HEK293 (cell line): ENCODE data around the gene EIF5A.

ENCODE experiments used
- CTCF ChIA-PET: fragments of 350-600 bp; formaldehyde crosslinking; extraction: SDS; loops from one replicate; lab custom pipeline; 2021; ENCODE audit warnings: antibody characterized with exemption; lab: Yijun Ruan, JAX
- POLR2A ChIA-PET: fragments of 300-600 bp; formaldehyde crosslinking; extraction: SDS; loops from one replicate; lab custom pipeline; 2020; ENCODE audit warnings: antibody characterized with exemption, inconsistent platforms; lab: Yijun Ruan, JAX
- H3K27ac ChIP-seq: fragments of 200-500 bp; sonication (Bioruptor generic); 2 replicates; pipeline ENCODE4 v1.5.1; 2014; ENCODE audit warnings: low read depth, low read length, control low read depth, inconsistent platforms; ENCODE audit errors: extremely low read depth
- H3K36me3 ChIP-seq, 2 experiments: fragments of 200-500 bp in 1 of 2; sonication (Bioruptor generic) in 1 of 2; 1 replicate in 1 of 2; 2 replicates in 1 of 2; pipeline ENCODE4 v1.5.1; 2014 to 2017; ENCODE audit warnings: inconsistent platforms in 2 of 2, low read length in 2 of 2; ENCODE audit not compliant: control insufficient read depth in 2 of 2, insufficient read depth in 1 of 2
- H3K4me1 ChIP-seq: fragments of 200-500 bp; sonication (Bioruptor generic); 2 replicates; pipeline ENCODE4 v1.5.1; 2014; ENCODE audit warnings: mild to moderate bottlenecking, low read length, inconsistent platforms; ENCODE audit not compliant: control insufficient read depth, insufficient read depth
- H3K4me3 ChIP-seq: 2 replicates; pipeline ENCODE4 v1.5.1; 2011; ENCODE audit warnings: low read depth, mild to moderate bottlenecking, control low read depth, low read length, moderate library complexity
- H3K9me3 ChIP-seq: fragments of 200-500 bp; sonication (Bioruptor generic); 2 replicates; pipeline ENCODE4 v1.5.1; 2014; ENCODE audit warnings: low read depth, low read length, inconsistent platforms; ENCODE audit not compliant: control insufficient read depth, insufficient read depth
- ATF2 ChIP-seq: fragments of 450-650 bp; formaldehyde crosslinking; IDR thresholded peaks from 2 replicates; pipeline ENCODE4 v1.5.1; 2016; ENCODE audit warnings: missing biosample characterization, missing genetic modification characterization, low read depth
- EGR2 ChIP-seq: fragments of 450-650 bp; formaldehyde crosslinking; IDR thresholded peaks from 2 replicates; pipeline ENCODE4 v1.5.1; 2016; ENCODE audit warnings: low read depth, missing biosample characterization, missing genetic modification characterization
- GLIS2 ChIP-seq: fragments of 450-650 bp; formaldehyde crosslinking; IDR thresholded peaks from 2 replicates; pipeline ENCODE4 v1.5.1; 2016; ENCODE audit warnings: missing biosample characterization, missing genetic modification characterization
- PBX3 ChIP-seq: sonication (generic); formaldehyde crosslinking; IDR thresholded peaks from 2 replicates; pipeline ENCODE4 v1.8.1; 2022; ENCODE audit warnings: mild to moderate bottlenecking, moderate library complexity, missing genetic modification reagents
- ZBTB11 ChIP-seq: fragments of 450-650 bp; formaldehyde crosslinking; conservative IDR thresholded peaks from 2 replicates; pipeline ENCODE4 v1.5.1; 2016; ENCODE audit warnings: low read depth, missing biosample characterization, missing genetic modification characterization
- ZBTB26 ChIP-seq: fragments of 450-650 bp; formaldehyde crosslinking; optimal IDR thresholded peaks from 2 replicates; pipeline ENCODE3; 2016; ENCODE audit warnings: missing biosample characterization, mild to moderate bottlenecking, missing genetic modification characterization
- ZFHX2 ChIP-seq: fragments of 450-650 bp; formaldehyde crosslinking; conservative IDR thresholded peaks from 2 replicates; pipeline ENCODE4 v1.5.1; 2016; ENCODE audit warnings: missing biosample characterization, missing genetic modification characterization
- ZFP69B ChIP-seq: fragments of 450-650 bp; formaldehyde crosslinking; IDR thresholded peaks from 2 replicates; pipeline ENCODE4 v1.5.1; 2016; ENCODE audit warnings: missing biosample characterization, missing genetic modification characterization
- ZNF223 ChIP-seq: fragments of 450-650 bp; formaldehyde crosslinking; IDR thresholded peaks from 2 replicates; pipeline ENCODE4 v1.5.1; 2016; ENCODE audit warnings: missing biosample characterization, missing genetic modification characterization
- ZNF266 ChIP-seq: fragments of 450-650 bp; formaldehyde crosslinking; IDR thresholded peaks from 2 replicates; pipeline ENCODE4 v1.5.1; 2016; ENCODE audit warnings: missing biosample characterization, missing genetic modification characterization, low read depth
- ZNF302 ChIP-seq: fragments of 450-650 bp; formaldehyde crosslinking; IDR thresholded peaks from 2 replicates; pipeline ENCODE4 v1.5.1; 2016; ENCODE audit warnings: missing biosample characterization, missing genetic modification characterization, low read depth
- ZNF335 ChIP-seq: fragments of 450-650 bp; formaldehyde crosslinking; conservative IDR thresholded peaks from 2 replicates; pipeline ENCODE4 v1.5.1; 2016; ENCODE audit warnings: missing biosample characterization, missing genetic modification characterization
- ZNF473 ChIP-seq: fragments of 450-650 bp; formaldehyde crosslinking; IDR thresholded peaks from 2 replicates; pipeline ENCODE4 v1.5.1; 2017; ENCODE audit warnings: missing biosample characterization, missing genetic modification characterization
- ZNF624 ChIP-seq: fragments of 450-650 bp; formaldehyde crosslinking; IDR thresholded peaks from 2 replicates; pipeline ENCODE4 v1.5.1; 2017; ENCODE audit warnings: missing biosample characterization, missing genetic modification characterization
- ZNF677 ChIP-seq: fragments of 450-650 bp; IDR thresholded peaks from 2 replicates; pipeline ENCODE4 v1.5.0; 2018; ENCODE audit warnings: missing biosample characterization, mild to moderate bottlenecking, missing genetic modification characterization, moderate library complexity
- ZNF692 ChIP-seq: fragments of 450-650 bp; formaldehyde crosslinking; IDR thresholded peaks from 2 replicates; pipeline ENCODE4 v1.5.1; 2016; ENCODE audit warnings: missing biosample characterization, missing genetic modification characterization
- ZNF776 ChIP-seq: fragments of 450-650 bp; formaldehyde crosslinking; IDR thresholded peaks from 2 replicates; pipeline ENCODE4 v1.5.0; 2017; ENCODE audit warnings: missing biosample characterization, missing genetic modification characterization, borderline replicate concordance

EIF5A gene

GRCh38 chr17:7327056-7327455, 19.6 kb downstream of the EIF5A start:
- TF ChIP-seq ZNF473 (tag by site-specific recombination) (no peak), ZNF776 (tag by site-specific recombination) (no peak), ZNF223 (tag by site-specific recombination) (no peak)
- Histone ChIP-seq H3K36me3 (peaks cover 22 to 53% of the 10 kb centered on the region in 2 experiments), H3K27ac (no peak overlapping the region), H3K4me3 (no peak overlapping the region), H3K9me3 (no peaks in the 10 kb centered on the region), H3K4me1 (peaks cover 9% of the 10 kb centered on the region)
- ChIA-PET CTCF (interaction anchor here (0.7 to 5.2 kb wide), 7 partner anchors 10 to 234 kb away, joined by 3 to 50 read pairs (median 6); partner anchors contain the start of genes POLR2A and SENP3), POLR2A (interaction anchor here (0.8 to 0.9 kb wide), 2 partner anchors 177 to 252 kb away, joined by 3 to 4 read pairs; no protein-coding TSS in a partner anchor)

GRCh38 chr17:7327501-7327900, 20.1 kb downstream of the EIF5A start:
- ChIA-PET CTCF (interaction anchor here (0.7 to 5.2 kb wide), 6 partner anchors 10 to 233 kb away, joined by 3 to 50 read pairs (median 4); partner anchors contain the start of genes POLR2A and SENP3), POLR2A (interaction anchor here (0.9 kb wide), 1 partner anchor 251 kb away, joined by 4 read pairs; no protein-coding TSS in a partner anchor)
- Histone ChIP-seq H3K4me3 (no peak overlapping the region), H3K36me3 (peaks cover 18 to 48% of the 10 kb centered on the region in 2 experiments), H3K27ac (no peak overlapping the region), H3K4me1 (peaks cover 9% of the 10 kb centered on the region), H3K9me3 (no peaks in the 10 kb centered on the region)
- no peak for TF ChIP-seq ZNF335 (tag by site-specific recombination)
- peak; percentile 10 for TF ChIP-seq ZBTB26 (tag by site-specific recombination)
- 0 out of 2 replicates have a peak, but pooled peaks have one; percentile 21 for TF ChIP-seq EGR2 (tag by site-specific recombination)
- TF ChIP-seq ZFHX2 (tag by site-specific recombination): peak; percentile 21
- TF ChIP-seq ZNF266 (tag by site-specific recombination): no peak
- no peak for TF ChIP-seq ATF2

- POLR2A ChIA-PET: interaction anchor here (0.7 to 2.3 kb wide), 2 partner anchors 18 to 47 kb away, joined by 3 to 36 read pairs; partner anchors contain the start of gene SLC2A4
- no peak for TF ChIP-seq ZNF677 (tag by site-specific recombination)
- TF ChIP-seq ZNF302: no peak
- TF ChIP-seq ZNF692 (tag by site-specific recombination): no peak
- TF ChIP-seq PBX3 (CRISPR knock-in tag): no peak
- TF ChIP-seq ZBTB11 (tag by site-specific recombination): peak; percentile 62; the same call in 1 of the 2 replicates
- no peak for TF ChIP-seq ZNF624 (tag by site-specific recombination)
- TF ChIP-seq ZFP69B (tag by site-specific recombination): no peak
- no peak for TF ChIP-seq GLIS2 (tag by site-specific recombination)
- TF ChIP-seq, all 188 proteins: peak for 1
- Histone ChIP-seq H3K9me3 (no peaks in the 10 kb centered on the region), H3K4me1 (peaks cover 9% of the 10 kb centered on the region), H3K4me3 (peak overlapping the region; percentile 64; the same call in 1 of the 2 replicates), H3K36me3 (peaks cover 15 to 43% of the 10 kb centered on the region in 2 experiments), H3K27ac (no peak overlapping the region)
- CTCF ChIA-PET: interaction anchor here (0.7 to 5.2 kb wide), 4 partner anchors 16 to 45 kb away, joined by 3 to 50 read pairs (median 12); no protein-coding TSS in a partner anchor
These were observed 20.6 kb downstream of the EIF5A start for GRCh38 chr17:7328009-7328408.
